Hepatocyte (in vitro differentiated cells): ENCODE results near the gene GUCY1A1. TPM values are rescaled to one million over a fixed set of nuclear protein-coding genes. Genes with fewer than 3 reads are reported as not detected.

Experiments
- DNase-seq: peaks from one replicate; pipeline ENCODE4 v3.0.0-alpha.2; 2016; ENCODE audit warnings: low spot score
- H2AFZ ChIP-seq: fragments of 200-600 bp; sonication (generic); 2 replicates; pipeline ENCODE4 v1.6.0; 2016; ENCODE audit warnings: antibody characterized with exemption, mild to moderate bottlenecking
- H3K27ac ChIP-seq: fragments of 200-600 bp; sonication (generic); 2 replicates; pipeline ENCODE4 v1.5.1; 2016; ENCODE audit warnings: mild to moderate bottlenecking
- H3K27me3 ChIP-seq: fragments of 200-600 bp; sonication (generic); 2 replicates; pipeline ENCODE4 v1.6.1; 2016
- H3K36me3 ChIP-seq: fragments of 200-600 bp; sonication (generic); replicated peaks from 2 replicates; pipeline ENCODE4 v1.5.1; 2016; ENCODE audit warnings: low read depth; ENCODE audit not compliant: insufficient read depth
- H3K4me1 ChIP-seq: fragments of 200-600 bp; sonication (generic); 2 replicates; pipeline ENCODE4 v1.5.1; 2016; ENCODE audit warnings: mild to moderate bottlenecking, moderate library complexity; ENCODE audit not compliant: insufficient read depth
- H3K4me2 ChIP-seq: fragments of 200-600 bp; sonication (generic); 2 replicates; pipeline ENCODE4 v1.6.0; 2016
- H3K4me3 ChIP-seq: fragments of 200-600 bp; sonication (generic); 2 replicates; pipeline ENCODE4 v1.5.1; 2016; ENCODE audit warnings: mild to moderate bottlenecking
- H3K79me2 ChIP-seq: fragments of 200-600 bp; sonication (generic); 2 replicates; pipeline ENCODE4 v1.6.0; 2017; ENCODE audit warnings: mild to moderate bottlenecking
- H3K9me2 ChIP-seq: fragments of 200-600 bp; sonication (generic); replicated peaks from 2 replicates; pipeline ENCODE4 v1.6.0; 2017; ENCODE audit warnings: mild to moderate bottlenecking; ENCODE audit not compliant: insufficient read depth
- H3K9me3 ChIP-seq: fragments of 200-600 bp; sonication (generic); 2 replicates; pipeline ENCODE4 v1.5.1; 2016; ENCODE audit warnings: low read depth, mild to moderate bottlenecking
- H4K20me1 ChIP-seq: fragments of 200-600 bp; sonication (generic); 2 replicates; pipeline ENCODE4 v1.6.0; 2016; ENCODE audit warnings: mild to moderate bottlenecking; ENCODE audit not compliant: insufficient read depth, poor library complexity, severe bottlenecking
- EZH2 ChIP-seq: fragments of 200-600 bp; sonication (generic); IDR thresholded peaks from 2 replicates; pipeline ENCODE4 v1.6.1; 2016; ENCODE audit warnings: antibody characterized with exemption, mild to moderate bottlenecking, borderline replicate concordance
- EZH2phosphoT487 ChIP-seq: fragments of 200-600 bp; sonication (generic); IDR thresholded peaks from one replicate; pipeline ENCODE4 v1.6.1; 2018; ENCODE audit warnings: antibody characterized with exemption, mild to moderate bottlenecking, low read depth, moderate library complexity; ENCODE audit not compliant: unreplicated experiment, severe bottlenecking
- WGBS: methylation state at CpG from one replicate; pipeline ENCODE4 v1.1.6; 2016; ENCODE audit warnings: low lambda C conversion rate; ENCODE audit errors: missing lambda C conversion rate; 5-methylcytosine and 5-hydroxymethylcytosine counted together
- polyA plus RNA-seq: library from polyadenylated mRNA; unstranded; fragments of >200 nt; fragmentation: Nextera tagmentation; extraction: Ambion mirVana; gene quantifications from 2 replicates; pipeline ENCODE4 v1.2.1, GENCODE V29; 2016
- total RNA-seq: library from RNA; depleted of rRNA; stranded (reverse); fragments of >200 nt; gene quantifications from 2 replicates; pipeline ENCODE4 v1.2.3, GENCODE V29; 2014
- TF ChIP-seq, protein P1 (sequence below): fragments of 200-600 bp; sonication (generic); IDR thresholded peaks from 2 replicates; pipeline ENCODE4 v1.5.1; 2016; ENCODE audit warnings: antibody characterized with exemption, mild to moderate bottlenecking; ENCODE audit not compliant: poor library complexity

The GUCY1A1 gene
- total and polyA plus RNA-seq, 2 experiments from 2014 or later, result 25.7 to 41.2 TPM

GRCh38 chr4:155781249-155781831 lies 114.7 kb downstream of the GUCY1A1 start:
- no peaks in the 10 kb centered on the region for H3K27me3 ChIP-seq
- TF ChIP-seq EZH2phosphoT487 (no peak), EZH2 (no peak)
- TF ChIP-seq, protein P1, sequence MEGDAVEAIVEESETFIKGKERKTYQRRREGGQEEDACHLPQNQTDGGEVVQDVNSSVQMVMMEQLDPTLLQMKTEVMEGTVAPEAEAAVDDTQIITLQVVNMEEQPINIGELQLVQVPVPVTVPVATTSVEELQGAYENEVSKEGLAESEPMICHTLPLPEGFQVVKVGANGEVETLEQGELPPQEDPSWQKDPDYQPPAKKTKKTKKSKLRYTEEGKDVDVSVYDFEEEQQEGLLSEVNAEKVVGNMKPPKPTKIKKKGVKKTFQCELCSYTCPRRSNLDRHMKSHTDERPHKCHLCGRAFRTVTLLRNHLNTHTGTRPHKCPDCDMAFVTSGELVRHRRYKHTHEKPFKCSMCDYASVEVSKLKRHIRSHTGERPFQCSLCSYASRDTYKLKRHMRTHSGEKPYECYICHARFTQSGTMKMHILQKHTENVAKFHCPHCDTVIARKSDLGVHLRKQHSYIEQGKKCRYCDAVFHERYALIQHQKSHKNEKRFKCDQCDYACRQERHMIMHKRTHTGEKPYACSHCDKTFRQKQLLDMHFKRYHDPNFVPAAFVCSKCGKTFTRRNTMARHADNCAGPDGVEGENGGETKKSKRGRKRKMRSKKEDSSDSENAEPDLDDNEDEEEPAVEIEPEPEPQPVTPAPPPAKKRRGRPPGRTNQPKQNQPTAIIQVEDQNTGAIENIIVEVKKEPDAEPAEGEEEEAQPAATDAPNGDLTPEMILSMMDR, result no peak
- no peak overlapping the region for H2AFZ ChIP-seq
- no peaks in the 10 kb centered on the region for H3K79me2 ChIP-seq
- no peak overlapping the region for H3K4me2 ChIP-seq
- WGBS, result 91% methylated on average over 4 of the region's 4 CpGs
- DNase-seq, result no peak
- no peaks in the 10 kb centered on the region for H3K9me2 ChIP-seq
- H3K36me3 ChIP-seq, result no peaks in the 10 kb centered on the region
- H3K4me3 ChIP-seq, result no peak overlapping the region
- peaks cover 13% of the 10 kb centered on the region for H3K4me1 ChIP-seq
- H3K9me3 ChIP-seq, result no peaks in the 10 kb centered on the region
- no peaks in the 10 kb centered on the region for H4K20me1 ChIP-seq
- no peak overlapping the region for H3K27ac ChIP-seq

Other genes with a start within 250 kb of the GUCY1A1 start
- 15.0 and 16.7 TPM in 2 replicates for gene GUCY1B1, start 92.2 kb downstream of the GUCY1A1 start, total RNA-seq
- gene GUCY1B1, start 92.2 kb downstream of the GUCY1A1 start, polyA plus RNA-seq, result 6.2 and 8.6 TPM in 2 replicates
- 0.20 TPM in 1 of 2 replicates, not detected in the other for gene ASIC5, start 199.4 kb downstream of the GUCY1A1 start, total RNA-seq
- not detected in 2 replicates for gene ASIC5, start 199.4 kb downstream of the GUCY1A1 start, polyA plus RNA-seq
- gene TDO2, start 236.8 kb downstream of the GUCY1A1 start, total RNA-seq, result 246 and 253 TPM in 2 replicates
- 91.4 and 149 TPM in 2 replicates for gene TDO2, start 236.8 kb downstream of the GUCY1A1 start, polyA plus RNA-seq